Activated B cell treated with CpG ODN at 0.5 μM for 24 hours (primary cell): ENCODE data around the gene SRPRB. TPM values are rescaled to one million over a fixed set of nuclear protein-coding genes. Genes with fewer than 3 reads are reported as not detected.

ENCODE experiments used
- ATAC-seq: fragments of 200-7000 bp; cut with Tn5 transposase; one replicate; pipeline ENCODE4 v1.10.0; 2021; ENCODE audit warnings: low read depth, mild to moderate bottlenecking, moderate library complexity
- CTCF ChIA-PET: fragments of 350-600 bp; sonication (Branson Sonifier 250); formaldehyde crosslinking; loops from one replicate; lab custom pipeline; 2021; ENCODE audit warnings: antibody characterized with exemption; lab: Charles Lee
- POLR2A ChIA-PET: fragments of 350-600 bp; sonication (Branson Sonifier 250); formaldehyde crosslinking; loops from one replicate; lab custom pipeline; 2021; ENCODE audit warnings: antibody characterized with exemption; lab: Charles Lee
- DNase-seq: peaks from one replicate; pipeline ENCODE4 v3.0.0; 2022
- H3K27ac Mint-ChIP-seq: one replicate; pipeline ENCODE4 v1.8.0; 2020; ENCODE audit warnings: mixed read lengths
- H3K27me3 Mint-ChIP-seq: one replicate; pipeline ENCODE4 v1.8.0; 2021; ENCODE audit warnings: mixed read lengths
- H3K36me3 Mint-ChIP-seq: one replicate; pipeline ENCODE4 v1.8.0; 2021; ENCODE audit warnings: low read depth, mixed read lengths
- H3K4me1 Mint-ChIP-seq: one replicate; pipeline ENCODE4 v1.8.0; 2021; ENCODE audit warnings: mixed read lengths
- H3K4me3 Mint-ChIP-seq: one replicate; pipeline ENCODE4 v1.8.0; 2020; ENCODE audit warnings: mild to moderate bottlenecking, mixed read lengths
- H3K9me3 Mint-ChIP-seq: one replicate; pipeline ENCODE4 v1.8.0; 2020; ENCODE audit warnings: mixed read lengths
- intact Hi-C: fragments of 100-400 bp; cut with micrococcal nuclease; formaldehyde crosslinking; loops from one replicate; pipeline ENCODE4 v1.15.1; 2024
- total RNA-seq: library from RNA; stranded (reverse); gene quantifications from 2 replicates; pipeline ENCODE4 v1.2.3, GENCODE V29; 2022
- TF ChIP-seq, protein P1 (sequence below): fragments of 200-600 bp; IDR thresholded peaks from one replicate; pipeline ENCODE4 v1.8.0; 2022; ENCODE audit warnings: antibody characterized with exemption, mild to moderate bottlenecking

The SRPRB gene
- total RNA-seq, 1 donor from 2014 or later = 36.5 TPM

GRCh38 chr3:133763797-133764683 lies 41.6 kb upstream of the SRPRB start:
- ChIA-PET POLR2A (no interaction called here), CTCF (no interaction called here)
- Mint-ChIP-seq H3K9me3 (no peaks in the 10 kb centered on the region), H3K36me3 (no peaks in the 10 kb centered on the region), H3K4me3 (no peak overlapping the region), H3K27me3 (peaks cover 10% of the 10 kb centered on the region), H3K27ac (no peak overlapping the region), H3K4me1 (no peaks in the 10 kb centered on the region)
- no peak for ATAC-seq
- TF ChIP-seq, protein P1, sequence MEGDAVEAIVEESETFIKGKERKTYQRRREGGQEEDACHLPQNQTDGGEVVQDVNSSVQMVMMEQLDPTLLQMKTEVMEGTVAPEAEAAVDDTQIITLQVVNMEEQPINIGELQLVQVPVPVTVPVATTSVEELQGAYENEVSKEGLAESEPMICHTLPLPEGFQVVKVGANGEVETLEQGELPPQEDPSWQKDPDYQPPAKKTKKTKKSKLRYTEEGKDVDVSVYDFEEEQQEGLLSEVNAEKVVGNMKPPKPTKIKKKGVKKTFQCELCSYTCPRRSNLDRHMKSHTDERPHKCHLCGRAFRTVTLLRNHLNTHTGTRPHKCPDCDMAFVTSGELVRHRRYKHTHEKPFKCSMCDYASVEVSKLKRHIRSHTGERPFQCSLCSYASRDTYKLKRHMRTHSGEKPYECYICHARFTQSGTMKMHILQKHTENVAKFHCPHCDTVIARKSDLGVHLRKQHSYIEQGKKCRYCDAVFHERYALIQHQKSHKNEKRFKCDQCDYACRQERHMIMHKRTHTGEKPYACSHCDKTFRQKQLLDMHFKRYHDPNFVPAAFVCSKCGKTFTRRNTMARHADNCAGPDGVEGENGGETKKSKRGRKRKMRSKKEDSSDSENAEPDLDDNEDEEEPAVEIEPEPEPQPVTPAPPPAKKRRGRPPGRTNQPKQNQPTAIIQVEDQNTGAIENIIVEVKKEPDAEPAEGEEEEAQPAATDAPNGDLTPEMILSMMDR = no peak
- no peak for DNase-seq
- intact Hi-C loops = no loop called here

- POLR2A ChIA-PET = no interaction called here
- Mint-ChIP-seq H3K27me3 (peaks cover 7% of the 10 kb centered on the region), H3K36me3 (no peaks in the 10 kb centered on the region), H3K4me1 (no peaks in the 10 kb centered on the region), H3K4me3 (no peak overlapping the region), H3K27ac (no peak overlapping the region), H3K9me3 (no peaks in the 10 kb centered on the region)
- CTCF ChIA-PET = no interaction called here
- intact Hi-C loops = no loop called here
- ATAC-seq (no peak), DNase-seq (no peak)
- TF ChIP-seq, protein P1 = no peak
Observed at GRCh38 chr3:133765256-133765655, 40.4 kb upstream of the SRPRB start.

DNA sequence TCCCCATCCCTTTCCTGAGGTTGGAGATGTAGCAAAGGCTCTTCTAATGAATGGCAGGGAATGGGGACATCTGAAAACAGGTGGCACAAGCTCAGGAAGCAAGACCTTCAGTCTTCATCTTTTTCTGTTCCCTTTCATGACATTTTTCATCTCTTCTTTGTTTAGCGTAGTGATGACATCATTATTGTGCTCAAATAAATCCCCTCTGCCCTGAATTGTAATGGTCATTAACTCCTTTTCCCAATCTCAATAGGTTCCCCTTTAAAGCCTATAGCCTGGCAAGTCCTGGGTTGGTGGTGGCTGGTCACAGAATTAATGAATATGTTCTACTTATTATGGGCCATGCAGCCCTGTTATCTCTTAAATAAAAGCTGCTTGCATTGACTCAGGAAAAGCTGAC lies 38.0 kb upstream of the SRPRB start:
- Mint-ChIP-seq H3K4me1 (no peaks in the 10 kb centered on the region), H3K36me3 (no peaks in the 10 kb centered on the region), H3K9me3 (no peaks in the 10 kb centered on the region), H3K27me3 (peaks cover 10% of the 10 kb centered on the region), H3K27ac (no peak overlapping the region), H3K4me3 (no peak overlapping the region)
- intact Hi-C loops = no loop called here
- ChIA-PET CTCF (no interaction called here), POLR2A (no interaction called here)
- no peak for DNase-seq
- TF ChIP-seq, protein P1 = no peak
- no peak for ATAC-seq

- Mint-ChIP-seq H3K36me3 (no peaks in the 10 kb centered on the region), H3K27ac (no peak overlapping the region), H3K9me3 (no peaks in the 10 kb centered on the region), H3K4me3 (no peak overlapping the region), H3K27me3 (peaks cover 18% of the 10 kb centered on the region), H3K4me1 (no peaks in the 10 kb centered on the region)
- ChIA-PET CTCF (no interaction called here), POLR2A (no interaction called here)
- intact Hi-C loops = no loop called here
- ATAC-seq (no peak), DNase-seq (no peak)
- TF ChIP-seq, protein P1 = no peak
Observed at GRCh38 chr3:133769536-133769935, 36.1 kb upstream of the SRPRB start.

- ATAC-seq (no peak), DNase-seq (no peak)
- intact Hi-C loops = no loop called here
- H3K27me3 Mint-ChIP-seq = peaks cover 21% of the 10 kb centered on the region
- H3K4me3 Mint-ChIP-seq = no peak overlapping the region
- TF ChIP-seq, protein P1 = no peak
- no peak overlapping the region for H3K27ac Mint-ChIP-seq
- ChIA-PET CTCF (no interaction called here), POLR2A (no interaction called here)
- H3K9me3 Mint-ChIP-seq = no peaks in the 10 kb centered on the region
- H3K36me3 Mint-ChIP-seq = no peaks in the 10 kb centered on the region
- H3K4me1 Mint-ChIP-seq = no peaks in the 10 kb centered on the region
Observed at GRCh38 chr3:133773732-133774131, 31.9 kb upstream of the SRPRB start.
